Fibroblast of mammary gland (primary cell): Measurements from ENCODE around the gene RNASE12.
"Not testable (repeated sequence)": the region's sequence is repeated elsewhere in the genome, so short reads cannot be mapped to it uniquely, and the experiment has no call there.

Experiments
- DNase-seq: peaks from one replicate; pipeline ENCODE4 v3.0.0-alpha.2; 2010; ENCODE audit warnings: low read depth
- H3K4me3 ChIP-seq: 2 replicates; pipeline ENCODE4 v1.5.1; 2011; ENCODE audit warnings: low read depth, mild to moderate bottlenecking, low read length, moderate library complexity; ENCODE audit not compliant: control insufficient read depth
- CTCF ChIP-seq: conservative IDR thresholded peaks from 2 replicates; pipeline ENCODE4 v1.5.1; 2011; ENCODE audit warnings: low read depth, low read length, inconsistent platforms; ENCODE audit not compliant: control insufficient read depth, insufficient read depth

Gene RNASE12

GRCh38 chr14:20601522-20601921 lies 10.3 kb upstream of the RNASE12 start:
- TF ChIP-seq CTCF: no peak
- no peak overlapping the region for H3K4me3 ChIP-seq
- DNase-seq: no peak

GRCh38 chr14:20597108-20597507 lies 5.9 kb upstream of the RNASE12 start:
- DNase-seq: no peak
- no peak overlapping the region for H3K4me3 ChIP-seq
- no peak for TF ChIP-seq CTCF

- DNase-seq, H3K4me3 ChIP-seq: not testable (repeated sequence)
These were observed 4.5 kb upstream of the RNASE12 start for GRCh38 chr14:20595726-20596125.

GRCh38 chr14:20592574-20592973 lies 1.4 kb upstream of the RNASE12 start:
- no peak overlapping the region for H3K4me3 ChIP-seq
- no peak for TF ChIP-seq CTCF
- DNase-seq: no peak

- TF ChIP-seq CTCF: no peak
- H3K4me3 ChIP-seq: no peak within 1 kb of the TSS
- DNase-seq: no peak
These were observed 3.6 kb downstream of the RNASE12 start, which contains the start of gene RNASE11 for GRCh38 chr14:20587489-20588154. Gene RNASE11 (minus strand): TSS chr14:20588001.

GRCh38 chr14:20583908-20584307 lies 7.3 kb downstream of the RNASE12 start:
- H3K4me3 ChIP-seq: no peak overlapping the region
- no peak for TF ChIP-seq CTCF
- no peak for DNase-seq

- no peak for TF ChIP-seq CTCF
- DNase-seq: no peak
These were observed 8.0 kb downstream of the RNASE12 start for GRCh38 chr14:20583142-20583541.

More at GRCh38 chr14:20583142-20583541, 8.0 kb downstream of the RNASE12 start:
- H3K4me3 ChIP-seq: no peak overlapping the region
